H9 (cell line): ENCODE results near the gene NDST1. TPM values are rescaled to one million over a fixed set of nuclear protein-coding genes. Genes with fewer than 3 reads are reported as not detected.

Source experiments
- DNase-seq: peaks from one replicate; pipeline ENCODE4 v3.0.0-alpha.2; 2017
- H2AFZ ChIP-seq: one replicate; pipeline ENCODE4 v1.6.1; 2013; ENCODE audit warnings: mild to moderate bottlenecking, low read length, control low read depth, moderate library complexity
- H2AK5ac ChIP-seq: 2 replicates; pipeline ENCODE4 v1.6.1; 2013; ENCODE audit warnings: low read length, control low read depth, mixed read lengths; ENCODE audit not compliant: insufficient read length
- H2BK120ac ChIP-seq: one replicate; pipeline ENCODE4 v1.6.1; 2013; ENCODE audit warnings: low read depth, mild to moderate bottlenecking, low read length, control low read depth, inconsistent platforms; ENCODE audit not compliant: poor library complexity, severe bottlenecking
- H2BK12ac ChIP-seq: 2 replicates; pipeline ENCODE4 v1.6.1; 2013; ENCODE audit warnings: low read length, control low read depth, mixed read lengths, low read depth; ENCODE audit not compliant: insufficient read length
- H2BK15ac ChIP-seq: 2 replicates; pipeline ENCODE4 v1.6.1; 2013; ENCODE audit warnings: low read depth, low read length, control low read depth
- H2BK20ac ChIP-seq: one replicate; pipeline ENCODE4 v1.6.1; 2013; ENCODE audit warnings: low read depth, mild to moderate bottlenecking, low read length, control low read depth, inconsistent platforms; ENCODE audit not compliant: poor library complexity, severe bottlenecking
- H2BK5ac ChIP-seq: 2 replicates; pipeline ENCODE4 v1.6.1; 2013; ENCODE audit warnings: low read length, control low read depth, mixed read lengths; ENCODE audit not compliant: insufficient read length
- H3K14ac ChIP-seq: 2 replicates; pipeline ENCODE4 v1.6.1; 2013; ENCODE audit warnings: low read length, control low read depth; ENCODE audit not compliant: insufficient read depth
- H3K18ac ChIP-seq: 2 replicates; pipeline ENCODE4 v1.6.1; 2013; ENCODE audit warnings: low read depth, mild to moderate bottlenecking, mixed read lengths, low read length, control low read depth; ENCODE audit not compliant: insufficient read length
- H3K23ac ChIP-seq: 2 replicates; pipeline ENCODE4 v1.6.1; 2013; ENCODE audit warnings: low read length, control low read depth, mixed read lengths, low read depth; ENCODE audit not compliant: insufficient read length
- H3K23me2 ChIP-seq: 2 replicates; pipeline ENCODE4 v1.6.1; 2013; ENCODE audit warnings: low read depth, mild to moderate bottlenecking, mixed read lengths, low read length, control low read depth; ENCODE audit not compliant: insufficient read length, poor library complexity, severe bottlenecking
- H3K27ac ChIP-seq: 2 replicates; pipeline ENCODE4 v1.5.1; 2013; ENCODE audit warnings: low read length, control low read depth, mixed read lengths, low read depth; ENCODE audit not compliant: insufficient read length
- H3K27me3 ChIP-seq: 2 replicates; pipeline ENCODE4 v1.6.1; 2013; ENCODE audit warnings: low read length, control low read depth, inconsistent platforms; ENCODE audit not compliant: insufficient read depth
- H3K4ac ChIP-seq: 2 replicates; pipeline ENCODE4 v1.6.1; 2013; ENCODE audit warnings: low read depth, mild to moderate bottlenecking, control low read depth, inconsistent platforms, low read length, moderate library complexity
- H3K4me1 ChIP-seq: 2 replicates; pipeline ENCODE4 v1.6.1; 2013; ENCODE audit warnings: low read length, control low read depth, inconsistent platforms; ENCODE audit not compliant: insufficient read depth
- H3K4me2 ChIP-seq: 2 replicates; pipeline ENCODE4 v1.6.1; 2013; ENCODE audit warnings: low read length, control low read depth, mixed read lengths; ENCODE audit not compliant: insufficient read length, insufficient read depth
- H3K56ac ChIP-seq: 2 replicates; pipeline ENCODE4 v1.6.1; 2013; ENCODE audit warnings: low read depth, mild to moderate bottlenecking, mixed read lengths, low read length, control low read depth; ENCODE audit not compliant: insufficient read length
- H3K79me1 ChIP-seq: 2 replicates; pipeline ENCODE4 v1.6.1; 2013; ENCODE audit warnings: low read depth, mild to moderate bottlenecking, moderate library complexity, low read length, control low read depth, inconsistent platforms; ENCODE audit not compliant: insufficient read depth, poor library complexity, severe bottlenecking
- H3K79me2 ChIP-seq: 2 replicates; pipeline ENCODE4 v1.6.1; 2013; ENCODE audit warnings: low read length, control low read depth, inconsistent platforms; ENCODE audit not compliant: insufficient read depth
- H3K9ac ChIP-seq: 2 replicates; pipeline ENCODE4 v1.6.1; 2013; ENCODE audit warnings: low read length, control low read depth, mixed read lengths; ENCODE audit not compliant: insufficient read length; ENCODE audit errors: extremely low read depth
- H3K9me3 ChIP-seq: one replicate; pipeline ENCODE4 v1.6.1; 2013; ENCODE audit warnings: low read depth, low read length, inconsistent platforms; ENCODE audit not compliant: control insufficient read depth
- H3T11ph ChIP-seq: one replicate; pipeline ENCODE4 v1.6.1; 2013; ENCODE audit warnings: mild to moderate bottlenecking, low read length, control low read depth, inconsistent platforms
- H4K20me1 ChIP-seq: one replicate; pipeline ENCODE4 v1.6.1; 2013; ENCODE audit not compliant: control insufficient read depth, insufficient read length, insufficient read depth
- H4K5ac ChIP-seq: 2 replicates; pipeline ENCODE4 v1.6.1; 2013; ENCODE audit warnings: low read depth, mild to moderate bottlenecking, mixed read lengths, low read length, control low read depth; ENCODE audit not compliant: insufficient read length
- H4K8ac ChIP-seq: replicated peaks from 2 replicates; pipeline ENCODE4 v1.6.1; 2013; ENCODE audit warnings: low read length, control low read depth, mixed read lengths, low read depth; ENCODE audit not compliant: insufficient read length
- H4K91ac ChIP-seq: 2 replicates; pipeline ENCODE4 v1.6.1; 2013; ENCODE audit warnings: low read depth, mild to moderate bottlenecking, moderate library complexity, mixed read lengths, low read length, control low read depth; ENCODE audit not compliant: insufficient read length
- H3K27ac Mint-ChIP-seq, 3 experiments: 2 replicates in 2 of 3; 3 replicates in 1 of 3; pipeline ENCODE4 v1.8.0; 2020 to 2021; ENCODE audit warnings: mixed read lengths in 3 of 3, mild to moderate bottlenecking in 1 of 3, moderate library complexity in 1 of 3
- H3K27me3 Mint-ChIP-seq: 2 replicates; pipeline ENCODE4 v1.8.0; 2021; ENCODE audit warnings: low read depth, mild to moderate bottlenecking, moderate library complexity, mixed read lengths
- H3K36me3 Mint-ChIP-seq, 3 experiments: 2 replicates in 2 of 3; 3 replicates in 1 of 3; pipeline ENCODE4 v1.8.0; 2020 to 2021; ENCODE audit warnings: low read depth in 3 of 3, mixed read lengths in 3 of 3; ENCODE audit not compliant: insufficient read depth in 1 of 3
- H3K4me1 Mint-ChIP-seq, 2 experiments: 2 replicates each; pipeline ENCODE4 v1.8.0; 2020; ENCODE audit warnings: mixed read lengths in 2 of 2
- H3K4me3 Mint-ChIP-seq, 2 experiments: 2 replicates in 1 of 2; 3 replicates in 1 of 2; pipeline ENCODE4 v1.8.0; 2020 to 2021; ENCODE audit warnings: mild to moderate bottlenecking in 2 of 2, mixed read lengths in 2 of 2, moderate library complexity in 1 of 2
- H3K9me3 Mint-ChIP-seq, 2 experiments: 2 replicates in 1 of 2; 3 replicates in 1 of 2; pipeline ENCODE4 v1.8.0; 2020; ENCODE audit warnings: mild to moderate bottlenecking in 2 of 2, mixed read lengths in 2 of 2, moderate library complexity in 1 of 2
- CTCF ChIP-seq: fragments of 200-600 bp; sonication (generic); conservative IDR thresholded peaks from 3 replicates; pipeline ENCODE4 v1.8.0; 2021; ENCODE audit warnings: antibody characterized with exemption, mild to moderate bottlenecking
- WGBS: extraction: QIAGEN DNeasy Blood & Tissue Kit; methylation state at CpG from one replicate; pipeline ENCODE4 v1.1.7; 2013; ENCODE audit warnings: missing lambda C conversion rate, low lambda C conversion rate, mixed read lengths; ENCODE audit not compliant: insufficient read length; ENCODE audit errors: extremely low coverage; 5-methylcytosine and 5-hydroxymethylcytosine counted together
- total RNA-seq: library from RNA; stranded (reverse); gene quantifications from 2 replicates; pipeline ENCODE4 v1.2.1, GENCODE V29; 2021

NDST1 gene
- total RNA-seq, 1 experiment from 2014 or later: 65.5 TPM

GRCh38 chr5:150570333-150570732 lies 62.4 kb downstream of the NDST1 start:
- no peak overlapping the region for H3K9ac ChIP-seq
- Mint-ChIP-seq H3K27me3 (peaks cover 1% of the 10 kb centered on the region; the same call in 1 of the 2 replicates), H3K9me3 (no peaks in the 10 kb centered on the region), H3K4me1 (no peaks in the 10 kb centered on the region; a peak in 1 of 4 replicates), H3K27ac (no peak overlapping the region; a peak in 1 of 7 replicates), H3K4me3 (no peak overlapping the region), H3K36me3 (no peaks in the 10 kb centered on the region)
- H3K14ac ChIP-seq: no peak overlapping the region
- no peaks in the 10 kb centered on the region for H3K79me1 ChIP-seq
- no peak overlapping the region for H2BK120ac ChIP-seq
- H4K20me1 ChIP-seq: no peaks in the 10 kb centered on the region
- H2BK15ac ChIP-seq: no peak overlapping the region
- H4K91ac ChIP-seq: no peak overlapping the region
- no peak overlapping the region for H4K8ac ChIP-seq
- H3K18ac ChIP-seq: no peak overlapping the region
- H3K27me3 ChIP-seq: no peaks in the 10 kb centered on the region
- no peak overlapping the region for H3K56ac ChIP-seq
- H2AK5ac ChIP-seq: no peak overlapping the region
- no CpG with 5 or more reads among the region's 7 CpGs for WGBS
- H3K9me3 ChIP-seq: no peaks in the 10 kb centered on the region
- no peak overlapping the region for H3K27ac ChIP-seq
- H4K5ac ChIP-seq: no peak overlapping the region
- H3T11ph ChIP-seq: no peak overlapping the region
- H3K4ac ChIP-seq: no peak overlapping the region
- no peak overlapping the region for H3K23ac ChIP-seq
- H3K4me2 ChIP-seq: no peak overlapping the region
- H2AFZ ChIP-seq: no peak overlapping the region
- no peak overlapping the region for H2BK20ac ChIP-seq
- no peaks in the 10 kb centered on the region for H3K4me1 ChIP-seq
- no peak overlapping the region for H2BK12ac ChIP-seq
- no peak for DNase-seq
- H3K23me2 ChIP-seq: no peaks in the 10 kb centered on the region
- H2BK5ac ChIP-seq: no peak overlapping the region
- H3K79me2 ChIP-seq: no peaks in the 10 kb centered on the region
- no peak for TF ChIP-seq CTCF
